Measurements from ENCODE around the gene ARHGEF17. TPM values are rescaled to one million over a fixed set of nuclear protein-coding genes. Genes with fewer than 3 reads are reported as not detected.

The ARHGEF17 gene
- total RNA-seq, 1 donor from 2014 or later: 19.9 TPM

- H3K27ac ChIP-seq: no peak overlapping the region
Measured at GRCh38 chr11:73359930-73360742, 52.1 kb downstream of the ARHGEF17 start.

DNA sequence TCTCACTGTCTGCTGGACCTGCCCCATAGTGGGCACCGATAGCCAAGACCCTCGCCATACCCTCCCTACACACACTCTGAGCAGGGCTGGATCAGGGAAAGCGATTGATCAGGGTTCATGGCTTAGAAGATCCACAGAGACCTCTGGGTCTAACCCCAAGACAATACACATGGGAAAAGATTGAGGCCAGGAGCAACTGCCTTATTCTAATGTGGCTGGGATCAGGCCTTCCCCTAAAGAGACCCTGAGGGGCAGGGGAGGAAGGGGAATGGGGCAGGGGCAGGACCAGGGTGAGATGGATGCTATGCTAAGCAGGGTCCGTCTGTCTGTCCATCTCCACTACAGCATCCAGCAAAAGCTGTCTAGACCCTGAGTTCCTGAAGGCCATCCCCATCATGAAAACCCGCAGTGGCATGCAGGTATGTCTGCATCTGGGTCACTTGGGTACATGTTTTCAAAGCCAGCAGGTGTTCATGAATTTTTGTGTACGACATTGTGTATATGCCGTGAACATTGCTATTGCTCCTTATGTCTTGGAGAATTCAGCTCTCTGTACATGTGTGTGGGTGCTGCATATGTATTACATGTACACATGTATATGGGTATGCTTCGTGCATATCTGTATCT lies 52.8 kb downstream of the ARHGEF17 start:
- Mint-ChIP-seq H3K4me3 (no peak overlapping the region), H3K4me1 (peaks cover 2% of the 10 kb centered on the region), H3K27me3 (ENCODE audit: insufficient read depth, low read depth) (peaks cover 4% of the 10 kb centered on the region), H3K9me3 (no peaks in the 10 kb centered on the region), H3K36me3 (peaks cover 20% of the 10 kb centered on the region), H3K27ac (no peak overlapping the region)
- Histone ChIP-seq H2AFZ (replicated peaks) (no peak overlapping the region), H3K27ac (no peak overlapping the region), H3F3A (ENCODE audit: low read depth) (peaks cover 20% of the 10 kb centered on the region), H3K9me3 (ENCODE audit: low read depth) (no peaks in the 10 kb centered on the region), H3K36me3 (no peaks in the 10 kb centered on the region), H3K4me3 (no peak overlapping the region), H3K27me3 (no peaks in the 10 kb centered on the region), H4K20me1 (ENCODE audit: low read depth) (peaks cover 44% of the 10 kb centered on the region), H3K4me1 (peaks cover 5% of the 10 kb centered on the region), H3K4me2 (no peak overlapping the region), H3K79me2 (ENCODE audit: low read depth) (no peaks in the 10 kb centered on the region), H3K9ac (no peak overlapping the region)
- no peak for TF ChIP-seq EZH2phosphoT487 (IDR thresholded peaks at IDR 0.05)
- DNase-seq (ENCODE audit: low spot score): no peak

More at GRCh38 chr11:73359930-73360742, 52.1 kb downstream of the ARHGEF17 start:
- Histone ChIP-seq H3K4me3 (no peak overlapping the region), H4K20me1 (ENCODE audit: low read depth) (peaks cover 44% of the 10 kb centered on the region), H3K36me3 (no peaks in the 10 kb centered on the region), H3F3A (ENCODE audit: low read depth) (peaks cover 20% of the 10 kb centered on the region), H3K27me3 (no peaks in the 10 kb centered on the region), H3K4me1 (peaks cover 5% of the 10 kb centered on the region), H3K79me2 (ENCODE audit: low read depth) (no peaks in the 10 kb centered on the region), H3K4me2 (no peak overlapping the region), H2AFZ (replicated peaks) (no peak overlapping the region), H3K9me3 (ENCODE audit: low read depth) (no peaks in the 10 kb centered on the region), H3K9ac (no peak overlapping the region)
- Mint-ChIP-seq H3K36me3 (peaks cover 18% of the 10 kb centered on the region), H3K9me3 (no peaks in the 10 kb centered on the region), H3K4me3 (no peak overlapping the region), H3K27me3 (ENCODE audit: insufficient read depth, low read depth) (peaks cover 4% of the 10 kb centered on the region), H3K4me1 (peaks cover 2% of the 10 kb centered on the region), H3K27ac (no peak overlapping the region)
- TF ChIP-seq EZH2 (IDR thresholded peaks at IDR 0.05): no peak
- TF ChIP-seq, protein P1, sequence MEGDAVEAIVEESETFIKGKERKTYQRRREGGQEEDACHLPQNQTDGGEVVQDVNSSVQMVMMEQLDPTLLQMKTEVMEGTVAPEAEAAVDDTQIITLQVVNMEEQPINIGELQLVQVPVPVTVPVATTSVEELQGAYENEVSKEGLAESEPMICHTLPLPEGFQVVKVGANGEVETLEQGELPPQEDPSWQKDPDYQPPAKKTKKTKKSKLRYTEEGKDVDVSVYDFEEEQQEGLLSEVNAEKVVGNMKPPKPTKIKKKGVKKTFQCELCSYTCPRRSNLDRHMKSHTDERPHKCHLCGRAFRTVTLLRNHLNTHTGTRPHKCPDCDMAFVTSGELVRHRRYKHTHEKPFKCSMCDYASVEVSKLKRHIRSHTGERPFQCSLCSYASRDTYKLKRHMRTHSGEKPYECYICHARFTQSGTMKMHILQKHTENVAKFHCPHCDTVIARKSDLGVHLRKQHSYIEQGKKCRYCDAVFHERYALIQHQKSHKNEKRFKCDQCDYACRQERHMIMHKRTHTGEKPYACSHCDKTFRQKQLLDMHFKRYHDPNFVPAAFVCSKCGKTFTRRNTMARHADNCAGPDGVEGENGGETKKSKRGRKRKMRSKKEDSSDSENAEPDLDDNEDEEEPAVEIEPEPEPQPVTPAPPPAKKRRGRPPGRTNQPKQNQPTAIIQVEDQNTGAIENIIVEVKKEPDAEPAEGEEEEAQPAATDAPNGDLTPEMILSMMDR (IDR thresholded peaks at IDR 0.05): peak; percentile 59
- peak; percentile 62 for DNase-seq (ENCODE audit: low spot score)

DNA sequence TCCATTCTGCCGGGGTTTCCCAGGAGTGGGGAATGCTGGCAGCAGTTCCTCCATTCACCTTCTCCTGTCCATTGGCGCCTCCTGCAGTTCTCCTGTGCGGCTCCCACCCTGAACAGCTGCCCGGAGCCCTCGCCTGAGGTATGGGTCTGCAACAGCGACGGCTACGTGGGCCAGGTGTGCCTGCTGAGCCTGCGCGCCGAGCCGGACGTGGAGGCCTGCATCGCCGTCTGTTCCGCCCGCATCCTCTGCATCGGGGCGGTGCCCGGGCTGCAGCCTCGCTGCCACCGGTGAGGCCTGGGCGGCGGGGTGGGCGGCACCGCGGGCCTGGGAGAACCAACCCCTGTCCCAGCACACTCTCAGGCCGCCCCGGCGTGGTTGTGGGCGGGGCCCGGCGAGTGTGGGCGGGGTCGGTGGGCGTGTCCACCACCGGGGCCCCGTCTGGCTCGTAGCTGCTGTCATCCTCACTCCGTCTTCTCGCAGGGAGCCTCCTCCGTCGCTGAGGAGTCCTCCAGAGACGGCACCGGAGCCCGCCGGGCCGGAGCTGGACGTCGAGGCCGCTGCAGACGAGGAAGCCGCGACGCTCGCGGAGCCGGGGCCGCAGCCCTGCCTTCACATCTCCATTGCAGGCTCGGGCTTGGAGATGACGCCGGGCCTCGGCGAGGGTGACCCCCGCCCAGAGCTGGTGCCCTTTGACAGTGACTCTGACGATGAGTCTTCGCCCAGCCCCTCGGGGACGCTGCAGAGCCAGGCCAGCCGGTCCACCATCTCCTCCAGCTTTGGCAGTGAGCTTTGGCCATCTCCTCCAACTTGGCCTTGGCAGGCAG lies 54.1 kb downstream of the ARHGEF17 start:
- Mint-ChIP-seq H3K4me3 (no peak overlapping the region), H3K27me3 (ENCODE audit: insufficient read depth, low read depth) (peaks cover 2% of the 10 kb centered on the region), H3K4me1 (peaks cover 5% of the 10 kb centered on the region), H3K9me3 (no peaks in the 10 kb centered on the region), H3K27ac (no peak overlapping the region), H3K36me3 (peaks cover 26% of the 10 kb centered on the region)
- DNase-seq (ENCODE audit: low spot score): peak; percentile 90
- H3K9me3 ChIP-seq (ENCODE audit: low read depth): no peaks in the 10 kb centered on the region
- peaks cover 44% of the 10 kb centered on the region for H4K20me1 ChIP-seq (ENCODE audit: low read depth)
- peaks cover 20% of the 10 kb centered on the region for H3F3A ChIP-seq (ENCODE audit: low read depth)
- H3K27ac ChIP-seq: no peak overlapping the region
- no peak overlapping the region for H2AFZ ChIP-seq (replicated peaks)
- H3K4me1 ChIP-seq: peaks cover 5% of the 10 kb centered on the region
- H3K79me2 ChIP-seq (ENCODE audit: low read depth): no peaks in the 10 kb centered on the region
- no peaks in the 10 kb centered on the region for H3K27me3 ChIP-seq
- peak overlapping the region; percentile 85 for H3K4me2 ChIP-seq
- TF ChIP-seq EZH2phosphoT487 (IDR thresholded peaks at IDR 0.05) (no peak), EZH2 (IDR thresholded peaks at IDR 0.05) (no peak)
- TF ChIP-seq, protein P1 (IDR thresholded peaks at IDR 0.05): peak; percentile 44
- H3K9ac ChIP-seq: no peak overlapping the region
- no peaks in the 10 kb centered on the region for H3K36me3 ChIP-seq
- peak overlapping the region; percentile 43 for H3K4me3 ChIP-seq

All from neural progenitor cell (in vitro differentiated cells).